ENCODE results near the gene TRIM65.
"Not testable (repeated sequence)": the region's sequence is repeated elsewhere in the genome, so short reads cannot be mapped to it uniquely, and the experiment has no call there.

The TRIM65 gene

DNA sequence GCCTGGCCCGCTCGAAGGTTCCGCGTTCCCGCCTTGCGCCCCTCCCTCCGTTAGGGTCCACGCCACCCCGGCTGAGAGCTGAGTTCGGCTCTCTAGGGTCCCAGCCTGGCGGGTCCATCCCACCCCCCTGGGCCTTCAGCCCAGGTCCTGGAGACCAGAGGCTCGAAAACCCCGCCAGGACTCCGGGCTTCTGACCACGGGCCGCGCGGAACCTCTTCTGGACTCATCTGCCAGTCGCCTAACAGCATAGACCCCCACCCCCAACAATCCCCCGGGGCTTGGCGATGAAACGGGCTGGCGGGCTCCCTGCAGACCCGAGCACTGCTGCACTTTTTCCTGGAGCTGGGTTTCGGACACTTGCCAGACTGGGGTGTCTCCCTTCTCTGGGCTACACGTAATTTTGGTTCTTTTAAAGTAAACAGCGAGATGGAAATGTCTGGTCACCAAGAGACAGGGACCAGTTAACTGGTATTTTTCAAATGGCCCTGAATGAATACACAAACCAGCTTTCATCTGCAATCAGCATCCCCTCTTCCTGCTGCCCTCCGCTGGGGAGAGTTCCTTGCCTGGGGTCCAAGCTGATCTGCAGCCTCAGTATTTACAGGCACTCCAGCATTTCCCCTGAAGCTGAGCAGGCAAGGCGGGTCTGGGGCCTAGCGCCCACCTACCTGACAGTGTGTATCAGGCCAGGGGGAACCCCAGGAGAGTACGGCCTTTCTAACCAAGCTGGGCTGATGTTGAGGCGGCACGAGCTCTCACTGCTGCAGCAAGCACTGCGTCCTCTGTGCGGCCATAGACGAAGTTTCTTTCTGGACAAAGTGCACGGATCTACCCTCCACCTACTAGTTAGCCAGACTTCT lies 639 bp upstream of the TRIM65 start:
- DNase-seq (ENCODE audit: low read depth in 1 of 2, low spot score in 1 of 2) = no peak

DNA sequence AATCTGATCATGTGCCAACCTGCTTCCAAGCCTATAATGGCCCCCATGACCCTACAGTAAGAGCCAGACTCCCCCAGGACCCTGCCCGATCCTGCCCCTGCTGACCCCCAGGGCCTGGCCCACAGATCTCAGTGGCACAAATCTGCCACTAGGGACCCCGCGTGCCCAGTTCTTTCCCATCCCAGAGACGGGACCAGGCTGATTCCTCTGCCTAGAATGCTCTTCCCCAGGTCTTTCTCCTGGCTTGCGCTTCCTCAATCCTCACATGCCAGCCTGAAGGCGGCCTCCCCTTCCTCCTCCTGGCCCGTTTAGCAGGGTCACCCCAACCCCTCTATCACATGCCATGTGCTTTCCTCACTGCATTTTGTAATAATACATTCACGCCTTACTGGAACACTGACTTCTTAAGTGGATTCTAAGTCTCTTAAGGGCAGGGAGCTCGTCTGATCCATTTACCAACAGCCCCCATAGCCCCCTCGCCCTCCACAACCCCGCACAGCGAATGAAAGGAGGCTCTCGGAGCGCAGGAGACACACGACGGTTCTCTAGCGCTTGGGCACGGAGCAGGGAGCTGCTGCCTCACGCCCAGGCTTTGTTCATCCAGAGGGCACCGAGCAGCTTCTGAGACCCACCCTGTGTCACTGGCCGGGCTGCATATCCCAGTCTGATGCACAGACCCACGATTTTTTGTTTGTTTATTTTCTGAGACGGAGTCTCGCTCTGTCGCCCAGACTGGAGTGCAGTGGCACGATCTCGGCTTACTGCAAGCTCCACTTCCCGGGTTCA lies 1.2 kb downstream of the TRIM65 start:
- DNase-seq (ENCODE audit: low read depth in 1 of 2, low spot score in 1 of 2) = no peak

DNA sequence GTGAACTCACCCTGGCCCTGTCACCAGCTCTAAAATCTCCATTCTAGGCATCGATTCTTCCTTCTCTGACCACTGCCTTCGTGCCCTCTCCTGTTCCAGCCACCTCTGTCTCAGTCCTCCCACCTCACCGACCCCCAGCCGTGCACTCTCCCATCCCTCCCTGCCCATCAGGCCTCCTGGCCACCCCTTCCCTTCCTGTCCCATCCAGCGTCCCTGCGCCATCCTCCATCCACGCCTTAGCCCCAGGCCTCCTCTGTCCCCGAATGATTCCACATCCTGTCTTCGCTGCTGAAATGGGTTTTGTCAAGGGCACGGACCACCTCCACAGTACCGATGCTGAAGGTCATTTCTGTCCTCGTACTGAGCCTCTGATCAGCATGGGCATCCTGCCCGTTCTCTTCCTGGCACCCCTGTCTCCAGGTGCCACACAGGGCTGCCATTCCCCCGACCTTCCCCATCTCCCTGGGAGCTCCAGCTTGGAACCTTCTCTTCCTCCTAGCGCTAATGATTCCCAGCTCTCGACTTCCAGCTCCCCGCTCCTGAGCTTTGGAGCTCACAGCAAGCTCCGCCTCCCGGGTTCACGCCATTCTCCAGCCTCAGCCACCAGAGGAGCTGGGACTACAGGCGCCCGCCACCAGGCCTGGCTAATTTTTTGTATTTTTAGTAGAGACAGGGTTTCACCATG lies 2.6 kb downstream of the TRIM65 start:
- DNase-seq (ENCODE audit: low read depth in 1 of 2, low spot score in 1 of 2) = no peak

GRCh38 chr17:75893305-75894048 lies 3.3 kb downstream of the TRIM65 start:
- no peak for DNase-seq (ENCODE audit: low read depth in 1 of 2, low spot score in 1 of 2)

DNA sequence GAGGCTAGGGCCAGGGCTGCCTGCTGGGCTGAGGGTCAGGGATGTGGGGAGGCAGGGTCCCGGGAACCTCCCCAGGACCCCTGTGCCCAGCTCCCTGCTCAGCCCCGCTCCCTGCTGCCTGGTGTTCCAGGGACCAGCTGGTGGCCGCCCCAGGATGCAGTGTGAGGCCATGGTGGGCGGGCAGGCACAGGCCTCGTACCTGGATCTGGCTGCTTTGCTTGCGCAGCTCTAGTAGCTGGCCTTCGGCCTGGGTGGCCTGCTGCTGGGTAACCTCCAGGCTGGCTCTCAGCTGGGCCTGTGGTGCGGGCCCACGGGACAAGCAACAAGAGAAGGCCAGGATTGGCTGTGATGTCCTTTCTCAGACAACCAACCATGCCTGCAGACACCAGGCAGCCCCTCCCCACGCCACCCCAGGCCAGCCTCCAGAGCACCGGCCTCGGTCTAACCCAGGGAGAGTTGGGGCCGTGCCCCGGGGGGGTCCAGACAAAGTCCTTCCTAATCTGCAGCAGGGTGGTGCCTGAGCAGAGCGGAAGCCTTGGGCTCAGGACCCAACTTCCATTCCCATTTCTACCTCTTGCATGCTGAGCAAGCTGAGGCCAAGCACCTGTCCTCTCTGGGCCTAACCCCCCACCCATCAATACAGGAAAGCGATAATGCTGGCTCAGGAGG lies 4.1 kb downstream of the TRIM65 start:
- no peak for DNase-seq (ENCODE audit: low read depth in 1 of 2, low spot score in 1 of 2)

DNA sequence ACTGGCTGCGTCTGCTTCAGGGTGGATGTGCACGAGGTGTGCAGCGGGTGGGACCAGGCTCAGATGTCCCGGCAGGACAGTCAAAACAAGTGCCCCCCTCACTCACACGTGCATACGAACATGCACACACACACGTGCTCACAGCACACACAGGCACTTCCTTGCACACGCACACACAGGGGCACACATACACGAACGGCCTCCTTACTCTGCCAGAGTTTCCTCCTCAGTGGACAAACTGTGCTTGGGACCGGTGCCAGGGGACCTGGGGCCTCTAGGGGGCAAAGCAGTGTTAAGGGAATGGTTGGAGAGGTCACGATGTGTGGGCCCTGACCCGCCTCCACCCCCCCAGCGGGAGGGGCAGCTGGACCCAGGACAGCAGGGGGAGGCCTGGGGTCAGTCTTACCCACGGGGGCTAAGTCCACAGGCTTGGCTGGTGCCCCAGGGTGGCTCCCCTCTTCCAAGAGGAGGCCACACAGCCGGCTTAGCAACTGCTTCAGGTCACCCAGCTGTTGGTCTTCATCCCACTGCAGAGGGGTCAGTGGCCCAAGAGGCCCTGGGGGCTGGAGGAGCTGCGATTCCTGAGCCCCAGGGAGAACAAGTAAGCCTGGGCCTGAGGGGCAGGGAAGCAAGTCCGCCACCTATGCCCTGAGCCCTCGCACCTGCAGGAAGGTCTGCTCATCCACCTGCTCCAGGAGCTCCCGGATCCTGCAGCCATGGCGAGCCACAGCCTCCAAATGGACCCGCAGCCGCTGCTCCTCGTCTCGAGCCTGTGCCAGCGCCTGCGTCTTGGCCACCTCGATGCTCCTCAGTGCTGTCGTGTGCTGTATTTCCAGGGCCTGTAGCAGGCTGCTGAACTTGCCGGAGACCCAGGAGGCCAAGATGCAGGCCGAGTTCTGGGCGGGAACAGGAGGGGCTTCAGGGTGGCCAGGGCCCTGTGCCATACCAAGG lies 4.9 kb downstream of the TRIM65 start:
- DNase-seq (ENCODE audit: low read depth in 1 of 2, low spot score in 1 of 2) = no peak

- DNase-seq (ENCODE audit: low read depth in 1 of 2, low spot score in 1 of 2) = no peak
Measured at GRCh38 chr17:75891022-75891604, 5.6 kb downstream of the TRIM65 start.

GRCh38 chr17:75889454-75889853 lies 7.3 kb downstream of the TRIM65 start:
- no peak for DNase-seq (ENCODE audit: low read depth in 1 of 2, low spot score in 1 of 2)

DNA sequence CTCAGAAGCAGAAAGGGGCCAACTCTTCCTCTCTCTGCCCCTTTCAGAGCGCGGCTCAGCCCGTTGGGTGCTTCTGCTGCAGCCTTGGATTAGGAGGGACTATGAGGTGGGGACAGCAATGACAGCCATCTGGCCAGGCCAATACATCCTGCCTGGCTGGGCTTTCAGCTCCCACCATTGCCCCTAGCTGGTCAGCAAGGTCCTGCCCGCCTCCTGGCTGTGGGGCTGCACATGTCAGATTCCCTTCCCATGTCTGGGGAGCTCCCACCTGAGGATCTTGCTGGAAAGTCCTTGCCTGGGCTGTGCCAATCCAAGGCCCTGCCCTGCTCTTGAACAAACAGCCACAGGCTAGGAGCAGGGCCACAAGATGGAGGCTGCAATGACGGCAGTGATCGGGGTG lies 8.3 kb downstream of the TRIM65 start:
- no peak for DNase-seq (ENCODE audit: low read depth in 1 of 2, low spot score in 1 of 2)

DNA sequence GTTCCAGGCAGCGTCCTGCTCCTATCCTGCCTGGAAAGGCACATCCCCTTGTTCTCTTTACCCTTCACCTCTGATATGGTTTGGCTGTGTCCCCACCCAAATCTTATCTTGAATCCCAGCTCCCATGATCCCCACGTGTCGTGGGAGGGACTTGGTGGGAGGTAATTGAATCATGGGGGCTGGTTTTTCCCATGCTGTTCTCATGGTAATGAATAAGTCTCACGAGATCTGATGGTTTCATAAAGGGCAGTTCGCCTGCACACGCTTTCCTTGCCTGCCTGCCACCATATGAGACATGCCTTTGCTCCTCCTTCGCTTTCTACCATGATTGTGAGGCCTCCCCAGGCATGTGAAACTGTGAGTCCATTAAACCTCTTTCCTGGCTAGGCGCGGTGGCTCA lies 10.9 kb downstream of the TRIM65 start:
- not testable (repeated sequence) for DNase-seq (ENCODE audit: low read depth in 1 of 2, low spot score in 1 of 2)

DNA sequence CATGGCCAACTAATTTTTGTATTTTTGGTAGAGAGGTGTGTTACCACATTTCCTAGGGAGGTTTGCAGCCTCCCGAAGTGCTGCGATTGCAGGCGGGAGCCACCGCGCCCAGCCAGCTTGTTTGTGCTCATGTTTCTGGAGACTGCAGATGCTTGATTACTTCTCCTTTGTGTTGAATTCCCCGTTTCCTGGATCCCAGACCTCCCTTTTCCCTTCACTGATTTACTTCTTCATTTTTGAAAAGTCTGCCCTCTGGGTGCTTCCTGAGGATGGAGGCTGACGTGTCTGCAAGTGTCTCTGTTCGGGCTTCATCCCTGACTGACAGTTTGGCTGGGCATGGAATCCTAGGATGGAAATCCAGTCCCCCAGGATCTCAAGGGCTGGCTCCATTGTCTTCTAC lies 11.3 kb downstream of the TRIM65 start:
- DNase-seq (ENCODE audit: low read depth in 1 of 2, low spot score in 1 of 2) = no peak

DNA sequence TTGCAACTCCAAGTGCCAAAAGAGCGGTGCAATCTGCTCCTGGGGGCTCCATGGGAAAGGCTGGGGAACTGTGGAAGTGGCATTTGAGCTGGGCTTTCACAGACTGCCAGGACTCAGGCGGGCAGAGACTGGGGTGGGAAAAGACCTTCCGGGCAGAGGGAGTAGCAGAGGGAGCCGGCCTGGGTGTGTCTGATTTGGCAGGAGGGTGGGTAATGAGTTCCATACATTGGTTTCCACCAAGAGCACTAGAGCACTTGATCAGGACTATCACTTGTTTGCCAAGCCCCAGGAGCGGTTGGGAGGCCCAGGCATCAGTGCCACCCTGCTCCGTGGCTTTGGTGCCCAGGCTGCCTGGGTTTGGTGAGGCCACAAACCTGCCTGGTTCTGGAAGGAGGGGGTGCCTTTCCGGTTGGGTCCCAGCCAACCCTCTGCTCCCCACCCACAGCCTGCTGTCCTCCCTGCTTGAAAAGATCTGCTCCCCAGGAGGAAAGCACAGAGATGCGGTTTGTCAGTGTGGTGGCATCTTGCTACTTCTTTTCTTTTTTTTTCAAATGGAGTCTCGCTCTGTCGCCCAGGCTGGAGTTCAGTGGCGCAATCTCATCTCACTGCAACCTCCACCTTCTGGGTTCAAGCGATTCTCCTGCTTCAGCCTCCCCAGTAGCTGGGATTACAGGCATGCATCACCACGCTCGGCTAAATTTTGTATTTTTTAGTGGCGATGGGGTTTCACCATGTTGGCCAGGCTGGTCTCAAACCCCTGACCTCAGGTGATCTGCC lies 14.9 kb downstream of the TRIM65 start:
- no peak for DNase-seq (ENCODE audit: low read depth in 1 of 2, low spot score in 1 of 2)

DNA sequence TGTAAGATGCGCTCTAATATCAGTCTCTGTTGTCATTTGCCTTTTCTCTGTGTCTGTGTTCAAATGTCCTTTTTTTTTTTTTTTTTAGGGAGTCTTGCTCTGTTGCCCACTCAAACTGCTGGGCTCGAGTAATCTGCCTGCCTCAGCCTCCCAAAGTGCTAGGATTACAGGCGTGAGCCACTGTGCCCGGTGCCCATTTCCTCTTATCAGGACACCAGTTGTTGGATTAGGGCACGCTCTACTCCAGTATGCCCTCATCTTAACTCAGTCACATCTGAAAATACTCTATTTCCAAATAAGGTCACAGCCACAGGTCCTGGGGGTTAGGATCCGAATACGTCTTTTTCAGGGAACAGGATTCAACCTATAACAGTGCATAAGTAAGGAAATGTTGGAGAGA lies 16.5 kb downstream of the TRIM65 start:
- no peak for DNase-seq (ENCODE audit: low read depth in 1 of 2, low spot score in 1 of 2)

DNA sequence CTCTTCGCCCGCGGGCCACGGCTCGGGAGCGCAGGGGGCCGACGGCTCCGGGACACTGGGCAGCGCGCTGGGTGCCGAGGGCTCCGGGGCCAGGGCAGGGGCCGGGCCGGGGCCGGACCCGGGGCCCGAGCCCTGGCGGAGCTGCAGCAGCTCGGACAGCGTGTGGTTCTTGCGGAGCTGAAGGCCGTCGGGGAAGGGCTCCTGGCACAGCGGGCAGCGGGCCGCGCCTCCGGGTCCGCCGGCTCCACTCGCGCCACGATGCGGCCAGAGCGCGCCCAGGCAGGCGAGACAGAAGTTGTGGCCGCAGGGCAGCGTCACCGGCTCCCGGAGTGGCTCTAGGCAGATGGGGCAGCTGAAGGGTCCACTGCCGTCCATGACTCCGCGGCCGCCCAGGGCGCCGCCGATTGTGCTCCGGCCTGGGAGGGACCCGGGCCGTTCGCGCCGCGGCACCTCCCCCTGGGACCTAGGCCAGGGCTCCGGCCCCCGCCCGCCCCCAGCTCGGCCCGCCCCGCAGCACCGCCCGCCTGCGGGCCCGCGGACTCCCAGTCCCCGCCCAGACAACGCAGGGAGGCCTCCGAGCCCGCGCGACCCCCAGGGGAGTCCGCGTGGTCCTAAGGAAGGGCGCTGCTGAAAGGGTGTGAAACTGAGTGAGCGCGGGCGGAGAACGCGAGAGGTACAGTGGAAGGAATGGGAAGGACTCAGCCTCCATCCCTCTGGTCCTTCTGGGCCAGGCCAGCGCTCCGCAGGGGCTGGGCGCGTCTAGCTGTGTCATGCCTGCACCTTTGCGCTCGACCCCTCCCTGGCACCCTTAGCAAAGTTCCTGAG lies 18.4 kb downstream of the TRIM65 start, which contains the start of gene TRIM47:
TSS of gene TRIM47 (minus strand) at position 408 of the 825 bp plus-strand sequence. CDS start at position 375, 33 bp downstream.
- no peak for DNase-seq (ENCODE audit: low read depth in 1 of 2, low spot score in 1 of 2)

- peak; percentile 53 to 64 for DNase-seq (ENCODE audit: low read depth in 1 of 2, low spot score in 1 of 2)
Measured at GRCh38 chr17:75877752-75878173, 19.0 kb downstream of the TRIM65 start.

- DNase-seq (ENCODE audit: low read depth in 1 of 2, low spot score in 1 of 2) = peak in 1 of 2 donors; percentile 22
Measured at GRCh38 chr17:75876938-75877751, 19.6 kb downstream of the TRIM65 start.

Data from stimulated activated CD4-positive, alpha-beta T cell treated with anti-CD3 and anti-CD28 coated beads, Interleukin-15, amount 100 ng/mL, for 1 hour (primary cell).